Stimulated activated CD8-positive, alpha-beta memory T cell treated with anti-CD3 and anti-CD28 coated beads, Interleukin-15, amount 100 ng/mL, for 24 hours (primary cell): Measurements from ENCODE around the gene PTPN4.
"Not testable (repeated sequence)": the region's sequence is repeated elsewhere in the genome, so short reads cannot be mapped to it uniquely, and the experiment has no call there.

Source experiments
- DNase-seq: peaks from one replicate; pipeline ENCODE4 v3.0.0-alpha.2; 2020; ENCODE audit warnings: low read depth

The PTPN4 gene

DNA sequence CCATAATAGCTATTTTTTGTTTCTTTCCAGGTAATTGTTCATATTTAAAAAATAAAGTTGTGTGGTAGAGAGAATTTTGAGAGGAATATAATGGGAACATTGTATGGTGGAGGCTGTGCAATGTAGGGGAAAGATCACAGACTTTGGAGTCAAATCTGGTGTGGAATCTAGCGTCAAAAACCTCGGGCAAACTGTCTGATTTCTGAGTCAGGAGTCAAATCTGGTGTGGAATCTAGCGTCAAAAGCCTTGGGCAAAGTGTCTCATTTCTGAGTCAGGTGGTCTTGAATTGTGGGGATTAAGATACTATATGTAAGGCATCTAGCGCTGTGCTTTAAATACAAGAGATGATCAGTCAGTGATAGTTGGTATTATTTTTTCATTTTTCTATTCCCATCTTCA, 5.1 kb downstream of the PTPN4 start:
- no peak for DNase-seq

DNA sequence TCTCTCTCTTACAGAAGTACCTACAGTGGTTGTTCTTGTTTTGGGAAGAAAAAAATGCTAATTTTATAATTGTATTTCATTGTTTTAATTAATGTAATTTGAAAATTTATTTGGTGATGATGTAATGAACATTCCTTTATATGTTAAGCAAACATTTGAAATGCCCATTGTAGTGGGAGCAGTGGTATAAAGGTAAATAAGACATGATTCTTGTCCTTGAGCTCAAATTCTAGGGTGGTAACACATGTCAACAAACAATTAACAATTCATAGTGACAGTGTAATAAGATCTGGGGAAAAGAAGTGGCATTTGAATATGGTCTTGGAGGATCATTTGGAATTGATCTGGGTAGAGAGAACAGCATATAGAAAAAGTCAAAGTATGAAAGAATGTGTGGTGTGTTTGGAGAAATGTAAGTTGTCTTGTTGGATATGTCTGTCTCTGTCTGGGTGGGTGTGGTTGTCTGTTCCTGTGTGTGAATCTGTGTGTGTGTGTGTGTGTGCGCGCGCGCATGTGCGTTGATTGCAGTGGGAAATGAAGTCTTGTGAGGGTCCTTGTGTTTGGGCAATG, 5.8 kb downstream of the PTPN4 start:
- no peak for DNase-seq

DNA sequence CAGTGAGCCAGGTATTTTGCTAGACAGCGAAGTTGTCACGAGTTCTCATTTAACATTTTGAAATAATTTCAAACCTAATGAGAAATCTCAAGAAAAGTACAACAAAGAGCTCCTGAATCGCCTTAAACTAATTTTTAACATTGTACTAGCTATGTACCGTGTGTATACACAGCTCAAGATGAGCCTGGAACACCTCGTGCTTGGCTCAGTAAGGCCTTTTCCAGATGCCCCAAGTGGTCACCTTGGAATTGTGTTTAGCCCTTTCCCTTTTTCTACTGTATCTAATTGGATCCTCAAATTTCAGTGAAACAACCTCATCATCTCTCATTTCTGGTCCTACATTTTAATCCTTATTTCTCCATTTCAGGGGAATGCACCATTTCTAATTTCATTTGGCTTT, 7.2 kb downstream of the PTPN4 start:
- DNase-seq = no peak

DNA sequence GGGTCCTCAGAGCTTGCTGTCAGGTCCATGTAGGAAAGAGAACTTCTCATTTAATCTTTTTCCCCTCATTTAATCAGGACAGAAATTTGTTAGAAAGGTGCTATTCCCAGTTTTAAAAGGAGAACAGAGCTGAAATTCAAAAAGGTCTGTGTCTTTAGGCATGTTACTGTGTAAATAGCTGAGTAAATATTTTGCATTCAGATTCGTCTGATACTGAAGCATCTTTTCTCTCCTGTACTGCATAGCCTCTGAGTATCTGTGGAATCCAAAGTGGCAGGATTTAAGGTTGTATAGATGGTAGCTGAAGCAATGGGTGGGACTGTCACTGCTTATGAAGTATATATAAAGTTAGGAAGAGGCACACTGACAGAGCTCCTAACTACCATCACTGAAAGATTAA, 9.0 kb downstream of the PTPN4 start:
- DNase-seq = no peak

DNA sequence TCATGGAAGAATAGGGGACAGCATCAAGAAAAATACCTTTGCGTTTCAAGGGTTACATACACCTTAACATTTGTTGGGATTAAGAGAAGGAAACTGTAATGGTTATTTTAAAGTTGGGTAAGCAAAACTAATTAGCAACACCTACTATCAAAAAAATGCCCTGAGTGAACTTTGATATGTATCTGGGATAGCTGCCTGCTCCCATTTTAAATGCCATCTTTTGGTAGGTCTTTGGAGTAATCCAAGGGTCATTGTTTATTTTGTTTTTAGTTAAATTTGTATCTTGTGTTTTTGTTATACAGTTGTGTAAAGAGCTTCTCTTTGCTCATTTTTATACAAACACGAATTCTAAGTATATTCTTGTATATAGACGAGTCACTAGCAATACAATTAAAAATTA, 9.9 kb downstream of the PTPN4 start:
- DNase-seq = no peak

DNA sequence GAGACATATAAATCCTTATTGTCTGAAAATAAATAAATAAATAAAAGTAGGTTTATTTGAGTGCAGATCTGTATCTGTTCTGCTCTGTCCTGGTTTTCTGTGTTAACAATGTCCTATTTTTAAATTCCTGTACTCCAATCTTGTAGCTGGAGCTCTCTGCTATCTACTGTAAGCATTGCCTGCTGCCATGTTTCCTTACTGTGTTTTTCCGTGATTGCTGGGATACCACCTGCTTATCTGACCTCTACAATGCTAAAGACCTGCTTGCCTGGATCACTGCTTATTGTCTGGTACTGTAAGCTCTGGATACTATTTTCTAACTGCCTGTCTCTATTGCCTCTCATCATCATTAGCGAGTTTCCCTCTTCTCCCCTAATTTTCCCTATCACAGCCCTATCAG, 11.6 kb downstream of the PTPN4 start:
- DNase-seq = no peak

DNA sequence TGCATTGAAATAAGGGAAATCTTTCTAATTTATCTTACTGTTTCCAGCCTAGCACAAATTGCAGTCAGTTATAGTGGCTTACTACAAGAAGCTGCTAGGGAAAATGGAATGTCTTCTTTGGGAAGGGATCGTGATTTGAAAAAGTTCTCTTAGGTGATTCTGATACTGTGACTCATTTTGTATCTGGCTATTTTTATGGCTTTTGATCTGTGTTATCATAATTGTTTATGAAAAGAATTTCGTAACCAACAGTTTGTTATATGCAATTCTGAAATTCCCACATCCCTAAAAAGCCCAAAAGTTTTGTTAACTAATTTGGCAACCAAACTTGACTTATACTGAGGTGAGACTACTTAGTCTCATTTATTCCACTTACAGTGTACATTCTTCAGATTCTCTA, 12.4 kb downstream of the PTPN4 start:
- DNase-seq = no peak

DNA sequence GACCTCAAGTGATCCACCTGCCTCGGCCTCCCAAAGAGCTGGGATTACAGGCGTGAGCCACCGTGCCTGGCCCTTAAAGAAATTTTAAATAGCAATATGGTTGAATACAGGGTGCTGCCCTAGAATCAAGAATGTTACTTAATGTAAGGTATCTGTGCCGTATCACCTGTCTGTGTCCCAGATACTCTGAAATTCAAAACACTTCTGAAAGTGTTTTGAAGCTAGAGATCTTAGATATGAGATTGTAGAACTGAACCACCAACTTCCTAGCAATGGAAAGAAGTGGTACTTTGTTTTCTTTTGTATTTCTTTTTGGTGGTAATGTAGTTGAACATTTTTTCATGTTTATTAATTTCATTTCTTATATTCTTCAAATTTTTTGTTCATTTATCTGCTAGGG, 13.0 kb downstream of the PTPN4 start:
- DNase-seq = no peak

DNA sequence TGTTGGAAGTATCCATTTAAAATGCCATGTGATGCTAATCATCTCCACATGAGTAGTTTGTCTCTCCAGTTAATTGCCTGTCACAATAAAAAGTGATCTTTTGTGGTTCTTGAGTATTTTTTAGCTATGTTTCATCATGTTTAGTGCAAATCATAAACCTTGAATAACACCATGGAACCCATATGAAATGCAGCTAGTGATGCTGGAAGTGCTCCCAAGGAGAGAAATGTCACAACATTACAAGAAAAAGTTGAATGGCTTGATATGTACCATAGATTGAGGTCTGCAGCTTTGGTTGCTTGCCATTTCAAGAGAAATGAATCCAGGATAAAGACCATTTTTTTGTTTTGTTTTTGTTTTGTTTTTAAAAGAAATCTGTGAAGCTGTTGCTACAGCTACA, 14.3 kb downstream of the PTPN4 start:
- DNase-seq = no peak

DNA sequence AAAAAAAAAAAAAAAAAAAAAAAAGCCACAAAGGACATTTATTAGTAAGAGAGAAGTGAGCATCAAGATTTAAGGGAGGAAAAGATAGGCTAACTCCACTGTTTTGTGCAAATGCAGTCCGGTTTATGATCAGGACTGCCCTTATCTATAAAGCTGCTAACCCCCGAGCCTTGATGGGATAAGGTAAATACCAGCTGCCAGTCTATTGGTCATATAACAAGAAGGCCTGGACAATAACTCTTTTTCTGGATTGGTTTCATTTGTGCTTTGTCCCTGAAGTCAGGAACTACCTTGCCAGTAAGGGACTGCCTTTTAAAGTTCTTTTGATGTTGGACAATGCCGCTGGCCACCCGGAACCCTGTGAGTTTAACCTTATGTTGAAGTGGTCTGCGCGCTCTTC, 15.4 kb downstream of the PTPN4 start:
- no peak for DNase-seq

DNA sequence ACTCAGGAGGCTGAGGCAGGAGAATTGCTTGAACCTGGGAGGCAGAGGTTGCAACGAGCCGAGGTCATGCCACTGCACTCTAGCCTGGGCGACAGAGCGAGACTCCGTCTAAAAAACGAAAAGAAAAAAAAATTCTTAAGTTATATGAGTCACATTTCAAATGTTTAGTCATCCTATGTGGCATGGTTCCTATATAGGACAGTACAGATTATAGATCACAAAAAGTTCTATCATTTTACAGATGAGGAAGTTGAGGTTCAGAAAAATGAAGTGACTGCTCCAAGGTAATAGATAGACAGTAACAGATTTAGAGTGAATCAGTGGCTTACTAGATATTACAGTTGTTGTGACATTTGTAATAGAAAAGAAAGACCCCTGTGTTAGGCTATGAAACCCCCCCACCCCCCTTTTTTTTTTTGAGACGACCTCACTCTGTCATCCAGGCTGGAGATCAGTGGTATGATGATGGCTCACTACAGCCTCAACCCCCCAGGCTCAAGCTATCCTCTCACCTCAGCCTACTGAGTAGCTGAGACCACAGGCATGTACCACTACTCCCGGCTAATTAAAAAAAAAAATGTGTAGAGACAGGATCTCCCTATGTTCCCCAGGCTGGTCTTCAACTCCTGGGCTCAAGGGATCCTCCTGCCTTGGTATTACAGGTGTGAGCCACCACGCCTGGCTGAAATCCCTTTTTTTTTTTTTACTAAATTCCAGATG, 22.7 kb downstream of the PTPN4 start:
- no peak for DNase-seq

DNA sequence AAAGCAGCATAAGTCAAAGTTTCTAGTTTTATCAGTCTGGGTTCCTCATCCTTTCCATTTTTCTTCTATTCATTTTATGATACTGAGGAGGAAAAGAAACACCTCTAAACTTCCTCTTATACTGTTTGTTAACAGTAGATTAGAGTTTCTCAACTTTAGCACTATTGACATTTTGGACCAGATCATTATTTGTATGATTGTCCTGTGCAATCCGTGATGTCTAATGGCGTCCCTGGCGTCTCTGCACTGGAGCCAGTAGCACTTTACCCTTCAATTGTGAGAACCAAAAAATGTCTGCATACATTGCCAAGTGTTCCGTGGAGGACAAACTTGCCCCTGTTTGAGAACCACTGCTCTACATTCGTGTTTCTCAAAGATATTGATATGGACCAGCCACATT, 25.2 kb downstream of the PTPN4 start:
- no peak for DNase-seq

DNA sequence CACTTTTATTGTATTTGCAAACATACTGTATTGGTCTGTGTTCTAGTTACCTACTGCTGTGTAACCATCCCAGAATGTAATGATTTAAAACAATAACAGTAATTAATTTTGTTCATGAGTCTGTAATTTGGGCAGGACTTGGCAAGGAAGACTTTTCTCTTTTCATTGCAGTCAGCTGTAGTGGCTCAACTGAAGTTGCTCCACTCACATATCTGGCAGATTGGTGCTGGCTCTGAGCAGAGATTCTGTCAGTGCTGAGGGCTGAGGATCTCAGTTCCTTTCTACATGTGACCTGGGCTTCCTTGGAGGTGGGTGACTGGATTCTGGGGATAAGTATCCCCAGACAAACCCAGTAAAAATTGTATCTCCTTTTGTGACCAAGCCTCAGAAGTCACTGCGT, 26.6 kb downstream of the PTPN4 start:
- no peak for DNase-seq

DNA sequence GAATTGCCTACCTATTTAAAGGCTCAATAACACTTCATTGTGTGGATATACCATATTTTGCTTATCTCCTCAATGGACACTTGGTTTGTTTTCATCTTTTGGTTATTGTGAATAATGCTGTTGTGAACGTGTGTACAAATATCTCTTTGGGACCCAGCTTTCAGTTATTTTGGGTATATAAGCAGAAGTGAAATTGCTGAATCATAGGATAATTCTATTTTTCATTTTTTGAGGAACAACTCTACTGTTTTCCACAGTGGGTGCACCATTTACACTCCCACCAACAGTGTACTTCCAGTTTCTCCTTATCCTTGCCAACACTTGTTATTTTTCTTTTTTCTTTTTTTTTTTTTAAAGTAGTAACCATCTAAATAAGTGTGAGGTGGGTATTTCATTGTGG, 29.0 kb downstream of the PTPN4 start:
- DNase-seq = no peak

DNA sequence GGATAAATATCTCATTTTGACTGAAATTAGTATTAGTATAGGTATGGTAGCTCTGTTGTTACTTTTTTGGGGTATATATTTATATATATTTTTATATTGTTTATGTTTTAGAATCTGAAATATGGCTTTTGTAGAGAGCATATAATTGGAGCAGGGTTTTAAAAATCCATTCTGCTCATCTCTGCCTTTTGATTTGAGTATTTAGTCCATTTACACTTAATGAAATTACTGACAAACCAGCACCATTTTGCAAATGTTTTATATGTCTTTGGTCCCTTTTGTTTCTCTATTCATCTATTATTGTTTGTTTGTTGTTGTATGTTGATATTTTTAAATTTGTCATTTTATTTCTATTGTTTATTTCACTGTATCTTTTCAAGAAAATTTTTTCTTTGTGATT, 30.7 kb downstream of the PTPN4 start:
- no peak for DNase-seq

DNA sequence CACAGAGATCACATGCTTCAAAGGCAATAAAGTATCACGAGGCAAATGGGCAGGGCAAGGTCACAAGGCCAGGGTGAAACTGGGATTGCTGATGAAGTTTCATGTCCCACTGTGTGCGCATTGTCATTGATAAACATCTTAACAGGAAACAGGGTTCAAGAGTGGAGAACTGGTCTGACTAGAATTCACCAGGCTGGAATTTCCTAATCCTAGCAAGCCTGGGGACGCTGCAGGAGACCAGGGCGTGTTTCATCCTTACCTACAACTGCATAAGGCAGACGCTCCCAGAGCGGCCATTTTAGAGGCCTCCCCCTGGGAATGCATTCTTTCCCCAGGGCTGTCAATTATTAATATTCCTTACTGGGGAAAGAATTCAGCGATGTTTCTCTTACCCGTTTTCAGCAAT, 33.2 kb downstream of the PTPN4 start:
- no peak for DNase-seq

DNA sequence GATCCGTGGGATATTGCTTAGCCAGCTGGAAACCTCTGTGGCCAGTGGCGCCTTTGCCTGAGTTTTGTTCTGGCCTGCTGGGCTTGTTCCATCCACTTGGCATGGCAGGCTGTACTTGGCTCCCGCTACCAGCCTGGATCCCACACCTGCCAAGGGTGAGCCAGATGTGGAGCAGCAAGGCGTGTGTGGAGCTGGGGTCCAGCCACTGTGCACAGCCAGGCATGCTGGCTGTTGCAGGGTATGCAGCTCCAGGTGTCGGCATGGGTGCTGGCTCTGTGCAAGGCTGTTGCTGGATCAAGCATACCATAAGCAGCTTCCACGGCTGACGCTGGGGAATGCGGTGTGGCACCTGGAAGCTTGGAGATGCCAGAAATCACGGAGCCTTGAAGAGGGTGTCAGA, 34.5 kb downstream of the PTPN4 start:
- DNase-seq = no peak

DNA sequence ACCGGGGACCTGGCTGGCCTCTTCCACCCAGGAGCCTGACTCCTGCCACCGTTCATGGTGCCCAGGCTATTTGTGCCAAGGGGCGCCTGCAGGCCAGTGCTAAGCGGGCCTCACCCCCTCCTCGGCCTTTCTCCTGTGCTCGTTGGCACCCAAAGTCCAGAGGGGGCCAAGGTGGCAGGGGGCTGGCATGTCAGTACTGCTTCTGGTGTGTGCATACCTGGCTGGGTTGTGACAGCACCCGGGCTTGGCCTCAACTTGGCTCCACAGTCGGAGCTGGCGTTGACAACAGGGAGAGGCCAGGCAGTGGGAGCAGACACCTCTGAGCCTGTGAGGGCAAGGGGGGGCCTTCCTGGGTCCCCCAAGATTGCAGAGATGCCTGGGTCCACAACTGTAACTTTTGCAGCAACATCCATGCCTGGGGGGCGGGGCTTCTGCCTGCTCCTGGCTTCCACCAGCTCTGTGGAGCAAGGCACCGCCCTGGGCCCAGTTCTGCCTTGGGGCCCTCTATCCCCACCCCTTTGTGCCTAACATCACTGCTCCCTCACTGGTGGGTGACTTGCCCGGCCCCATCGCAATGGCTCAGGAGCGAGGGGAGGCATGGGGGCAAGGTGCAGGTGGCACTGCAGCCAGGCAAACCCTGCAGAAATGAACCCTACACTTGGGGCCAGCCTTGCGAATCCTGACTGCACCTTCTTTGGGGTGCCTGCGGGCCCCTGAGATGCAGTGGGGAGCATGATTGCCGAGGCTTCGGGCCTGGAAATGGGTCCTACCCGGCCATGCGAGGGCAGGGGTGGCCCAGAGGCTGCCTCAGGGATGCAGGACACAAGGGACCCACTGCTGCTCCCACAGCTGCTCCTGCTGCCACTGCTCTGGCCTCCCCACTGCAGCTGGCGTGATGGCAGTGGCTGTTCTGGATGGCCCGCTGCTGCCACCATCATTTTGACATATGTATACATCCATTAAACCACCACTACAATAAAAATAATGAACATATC, 35.9 kb downstream of the PTPN4 start:
- no peak for DNase-seq

DNA sequence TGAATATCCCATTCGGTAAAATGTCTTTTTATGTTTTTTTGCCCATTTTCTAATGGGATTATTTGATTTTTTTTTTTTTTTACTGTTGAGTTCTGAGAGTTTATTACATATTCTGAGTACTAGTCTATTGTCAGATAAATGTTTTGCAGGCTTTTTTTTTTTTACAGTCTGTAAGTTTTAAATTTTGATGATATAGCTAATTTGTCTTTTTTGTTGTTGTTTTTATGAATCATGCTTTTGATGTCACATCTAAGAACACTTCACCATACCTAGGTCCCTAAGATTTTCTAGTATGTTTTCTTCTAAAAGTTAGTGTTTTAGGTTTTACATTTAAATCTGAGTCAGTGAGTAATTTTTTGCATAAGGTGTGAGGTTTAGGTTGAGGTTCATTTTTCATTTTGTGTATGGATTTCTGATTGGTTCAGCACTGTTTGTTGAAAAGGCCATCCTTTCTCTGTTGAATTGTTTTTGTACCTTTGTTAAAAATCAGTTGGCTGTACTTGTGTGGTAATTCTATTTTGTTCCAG, 40.7 kb downstream of the PTPN4 start:
- no peak for DNase-seq

DNA sequence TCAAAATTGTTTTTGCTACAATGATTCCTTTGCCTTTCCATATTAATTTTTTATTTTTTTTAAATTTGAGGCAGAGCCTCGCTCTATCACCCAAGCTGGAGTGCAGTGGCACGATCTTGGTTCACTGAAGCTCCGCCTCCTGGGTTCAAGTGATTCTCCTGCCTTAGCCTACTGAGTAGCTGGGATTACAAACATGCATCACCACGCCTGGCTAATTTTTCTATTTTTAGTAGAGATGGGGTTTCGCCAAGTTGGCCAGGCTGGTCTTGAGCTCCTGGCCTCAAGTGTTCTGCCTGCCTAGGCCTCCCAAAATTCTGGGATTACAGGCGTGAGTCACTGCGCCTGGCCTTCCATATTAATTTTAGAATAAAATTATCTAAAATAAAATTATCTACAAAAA, 41.3 kb downstream of the PTPN4 start:
- DNase-seq = no peak

DNA sequence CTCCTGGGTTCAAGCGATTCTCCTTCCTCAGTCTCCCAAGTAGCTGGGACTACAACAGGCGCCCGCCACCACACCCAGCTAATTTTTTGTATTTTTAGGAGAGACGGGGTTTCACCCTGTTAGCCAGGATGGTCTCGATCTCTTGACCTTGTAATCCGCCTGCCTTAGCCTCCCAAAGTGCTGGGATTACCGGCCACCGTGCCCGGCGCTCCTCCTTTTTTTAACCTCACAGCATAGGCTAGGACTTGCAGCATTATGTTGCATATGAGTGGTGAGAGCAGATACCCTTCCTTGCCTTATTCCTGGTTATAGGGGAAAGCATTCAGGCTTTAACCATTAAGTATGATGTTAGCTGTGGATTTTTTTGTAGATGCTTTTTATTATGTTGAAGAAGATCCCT, 42.3 kb downstream of the PTPN4 start:
- DNase-seq = not testable (repeated sequence)

DNA sequence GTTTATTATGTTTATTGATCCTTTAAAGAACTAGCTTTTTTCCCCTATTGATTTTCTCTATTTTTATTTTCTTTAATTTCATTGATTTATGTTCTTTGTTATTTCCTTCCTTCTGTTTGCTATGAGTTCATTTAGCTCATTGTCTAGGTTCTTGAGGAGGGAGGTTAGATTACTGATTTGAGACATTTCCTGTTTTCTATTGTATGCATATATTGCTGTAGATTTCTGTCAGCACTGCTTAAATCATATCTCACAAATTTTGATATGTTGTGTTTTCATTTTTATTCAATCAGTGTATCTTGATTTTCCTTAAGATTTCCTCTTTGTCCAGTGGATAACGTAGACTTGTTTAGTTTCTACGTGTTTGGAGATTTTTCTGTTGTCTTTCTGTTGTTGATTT, 43.4 kb downstream of the PTPN4 start:
- DNase-seq = no peak

DNA sequence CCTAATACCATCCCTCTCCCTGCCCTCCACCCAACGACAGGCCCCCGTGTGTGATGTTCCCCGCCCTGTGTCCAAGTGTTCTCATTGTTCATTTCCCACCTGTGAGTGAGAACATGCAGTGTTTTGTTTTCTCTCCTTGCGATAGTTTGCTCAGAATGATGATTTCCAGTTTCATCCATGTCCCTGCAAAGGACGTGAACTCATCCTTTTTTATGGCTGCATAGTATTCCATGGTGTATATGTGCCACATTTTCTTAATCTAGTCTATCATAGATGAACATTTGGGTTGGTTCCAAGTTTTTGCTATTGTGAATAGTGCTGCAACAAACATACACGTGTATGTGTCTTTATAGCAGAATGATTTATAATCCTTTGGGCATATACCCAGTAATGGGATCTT, 44.7 kb downstream of the PTPN4 start:
- DNase-seq = not testable (repeated sequence)
